ENCODE measurements around the gene GTPBP4. TPM values are rescaled to one million over a fixed set of nuclear protein-coding genes. Genes with fewer than 3 reads are reported as not detected.
"Not testable (repeated sequence)": the region's sequence is repeated elsewhere in the genome, so short reads cannot be mapped to it uniquely, and the experiment has no call there.

The GTPBP4 gene
- total and polyA plus RNA-seq, 2 donors from 2014 or later: 18.9 to 37.1 TPM

GRCh38 chr10:1036341-1036791 is 48.1 kb downstream of the GTPBP4 start:
- FAIRE-seq: no peak
- H3K4me3 ChIP-seq (ENCODE audit: low read length in 3 of 3): no peak overlapping the region
- no peak for TF ChIP-seq CTCF (IDR thresholded peaks at IDR 0.05; ENCODE audit: borderline replicate concordance, extremely low read depth, insufficient read depth)
- no peaks in the 10 kb centered on the region for H3K4me1 ChIP-seq (ENCODE audit: control insufficient read depth in 2 of 3, insufficient read depth in 2 of 3, low read depth in 1 of 3, low read length in 3 of 3)
- no peak overlapping the region for H3K27ac ChIP-seq (ENCODE audit: low read depth in 2 of 2, low read length in 2 of 2)
- H3K9me3 ChIP-seq (ENCODE audit: control insufficient read depth in 2 of 3, insufficient read depth in 1 of 3, low read length in 3 of 3): no peaks in the 10 kb centered on the region
- no peak overlapping the region for H3K9ac ChIP-seq (ENCODE audit: low read length in 3 of 3)
- H3K36me3 ChIP-seq (ENCODE audit: control insufficient read depth in 2 of 3, insufficient read depth in 3 of 3, low read length in 3 of 3): peaks cover 0 to 4% (median 3%) of the 10 kb centered on the region in 3 donors
- no peak for DNase-seq
- H3K27me3 ChIP-seq (ENCODE audit: control insufficient read depth, insufficient read depth, low read length): no peaks in the 10 kb centered on the region
- intact Hi-C loops (cut with DNase I): no loop called here

GRCh38 chr10:1037098-1037497 is 48.9 kb downstream of the GTPBP4 start:
- Histone ChIP-seq H3K27me3 (ENCODE audit: control insufficient read depth, insufficient read depth, low read length) (no peaks in the 10 kb centered on the region), H3K36me3 (ENCODE audit: control insufficient read depth in 2 of 3, insufficient read depth in 3 of 3, low read length in 3 of 3) (peaks cover 0 to 5% (median 4%) of the 10 kb centered on the region in 3 donors), H3K9me3 (ENCODE audit: control insufficient read depth in 2 of 3, insufficient read depth in 1 of 3, low read length in 3 of 3) (no peaks in the 10 kb centered on the region), H3K9ac (ENCODE audit: low read length in 3 of 3) (no peak overlapping the region), H3K4me1 (ENCODE audit: control insufficient read depth in 2 of 3, insufficient read depth in 2 of 3, low read depth in 1 of 3, low read length in 3 of 3) (no peaks in the 10 kb centered on the region), H3K27ac (ENCODE audit: low read depth in 2 of 2, low read length in 2 of 2) (no peak overlapping the region), H3K4me3 (ENCODE audit: low read length in 3 of 3) (no peak overlapping the region)
- no peak for FAIRE-seq
- intact Hi-C loops (cut with DNase I): no loop called here
- no peak for DNase-seq
- TF ChIP-seq CTCF (IDR thresholded peaks at IDR 0.05; ENCODE audit: borderline replicate concordance, extremely low read depth, insufficient read depth): no peak

GRCh38 chr10:1038769-1039168 is 50.5 kb downstream of the GTPBP4 start:
- H3K27me3 ChIP-seq (ENCODE audit: control insufficient read depth, insufficient read depth, low read length); H3K4me1 ChIP-seq (ENCODE audit: control insufficient read depth in 2 of 3, insufficient read depth in 2 of 3, low read depth in 1 of 3, low read length in 3 of 3); H3K4me3 ChIP-seq (ENCODE audit: low read length in 3 of 3); intact Hi-C loops (cut with DNase I); DNase-seq; H3K9ac ChIP-seq (ENCODE audit: low read length in 3 of 3); FAIRE-seq; H3K9me3 ChIP-seq (ENCODE audit: control insufficient read depth in 2 of 3, insufficient read depth in 1 of 3, low read length in 3 of 3); H3K27ac ChIP-seq (ENCODE audit: low read depth in 2 of 2, low read length in 2 of 2): not testable (repeated sequence)
- H3K36me3 ChIP-seq (ENCODE audit: control insufficient read depth in 2 of 3, insufficient read depth in 3 of 3, low read length in 3 of 3): peaks cover 3 to 15% (median 4%) of the 10 kb centered on the region in 3 donors

GRCh38 chr10:1040133-1040532 is 51.9 kb downstream of the GTPBP4 start:
- Histone ChIP-seq H3K36me3 (ENCODE audit: control insufficient read depth in 2 of 3, insufficient read depth in 3 of 3, low read length in 3 of 3) (peaks cover 3 to 15% (median 4%) of the 10 kb centered on the region in 3 donors), H3K27ac (ENCODE audit: low read depth in 2 of 2, low read length in 2 of 2) (no peak overlapping the region), H3K27me3 (ENCODE audit: control insufficient read depth, insufficient read depth, low read length) (no peaks in the 10 kb centered on the region), H3K4me1 (ENCODE audit: control insufficient read depth in 2 of 3, insufficient read depth in 2 of 3, low read depth in 1 of 3, low read length in 3 of 3) (no peaks in the 10 kb centered on the region), H3K9ac (ENCODE audit: low read length in 3 of 3) (no peak overlapping the region), H3K4me3 (ENCODE audit: low read length in 3 of 3) (no peak overlapping the region), H3K9me3 (ENCODE audit: control insufficient read depth in 2 of 3, insufficient read depth in 1 of 3, low read length in 3 of 3) (no peaks in the 10 kb centered on the region)
- FAIRE-seq: no peak
- TF ChIP-seq CTCF (IDR thresholded peaks at IDR 0.05; ENCODE audit: borderline replicate concordance, extremely low read depth, insufficient read depth): no peak
- intact Hi-C loops (cut with DNase I): no loop called here
- no peak for DNase-seq
